GM13977 (cell line): Measurements from ENCODE around the gene CCDC112.

Experiments
- DNase-seq: peaks from one replicate; pipeline ENCODE4 v3.0.0; 2012; ENCODE audit warnings: low spot score
- CTCF ChIP-seq: IDR thresholded peaks from 2 replicates; pipeline ENCODE4 v1.5.1; 2012; ENCODE audit warnings: mild to moderate bottlenecking, control low read depth; ENCODE audit not compliant: insufficient read depth; ENCODE audit errors: extremely low read depth, missing control alignments
- in situ Hi-C: fragments of 300-500 bp; cut with MboI; formaldehyde crosslinking; loops from one replicate; pipeline ENCODE4 v1.12.0; 2022; ENCODE audit warnings: low sequenced_read_pairs, low pct_unique_long_range_greater_than_20kb, mixed read lengths, inconsistent platforms; ENCODE audit not compliant: unreplicated experiment

The CCDC112 gene

GRCh38 chr5:115237066-115237465 is 59.4 kb downstream of the CCDC112 start:
- DNase-seq = no peak
- TF ChIP-seq CTCF = no peak
- in situ Hi-C loops = no loop called here

DNA sequence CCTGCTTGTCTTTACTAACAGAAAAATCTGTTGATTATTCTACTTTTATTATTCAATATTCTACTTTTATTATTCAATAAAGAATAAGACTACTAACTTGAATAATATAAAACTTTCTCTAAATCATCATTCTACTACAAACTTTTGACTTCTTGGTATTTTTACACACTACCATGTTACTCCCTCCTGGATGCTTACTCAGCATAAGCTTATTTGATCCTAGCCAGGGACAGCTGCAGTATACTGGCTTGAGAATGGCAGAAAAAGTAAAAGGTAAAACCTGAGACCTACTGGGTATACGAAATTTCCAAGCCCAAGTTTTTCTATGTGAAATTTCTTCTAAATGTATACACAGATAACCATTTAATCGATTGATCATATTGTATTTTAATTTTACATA is 59.9 kb downstream of the CCDC112 start:
- in situ Hi-C loops = no loop called here
- TF ChIP-seq CTCF = no peak

GRCh38 chr5:115231598-115231997 is 64.9 kb downstream of the CCDC112 start:
- TF ChIP-seq CTCF = no peak
- no peak for DNase-seq
- in situ Hi-C loops = no loop called here

More for the DNA sequence above, 59.9 kb downstream of the CCDC112 start:
- no peak for DNase-seq

DNA sequence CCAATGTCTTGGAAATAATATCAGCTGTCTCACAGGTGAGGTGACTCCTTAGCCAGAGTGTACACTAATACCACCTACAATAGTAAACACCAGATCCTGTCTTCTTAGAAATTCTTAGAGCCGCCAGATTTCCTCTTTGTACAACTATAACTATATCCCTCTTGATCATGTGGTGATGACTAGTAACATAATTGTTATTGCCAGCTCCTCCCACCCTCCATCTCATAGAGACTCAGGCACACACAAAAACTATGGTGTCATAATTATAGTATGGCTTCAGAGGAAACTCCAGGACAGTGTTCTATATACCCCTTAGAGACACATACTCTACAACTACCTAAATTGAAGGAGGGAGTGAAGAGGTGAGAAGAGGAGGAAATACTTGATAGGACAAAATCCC is 66.8 kb downstream of the CCDC112 start:
- in situ Hi-C loops = no loop called here
- no peak for TF ChIP-seq CTCF

DNA sequence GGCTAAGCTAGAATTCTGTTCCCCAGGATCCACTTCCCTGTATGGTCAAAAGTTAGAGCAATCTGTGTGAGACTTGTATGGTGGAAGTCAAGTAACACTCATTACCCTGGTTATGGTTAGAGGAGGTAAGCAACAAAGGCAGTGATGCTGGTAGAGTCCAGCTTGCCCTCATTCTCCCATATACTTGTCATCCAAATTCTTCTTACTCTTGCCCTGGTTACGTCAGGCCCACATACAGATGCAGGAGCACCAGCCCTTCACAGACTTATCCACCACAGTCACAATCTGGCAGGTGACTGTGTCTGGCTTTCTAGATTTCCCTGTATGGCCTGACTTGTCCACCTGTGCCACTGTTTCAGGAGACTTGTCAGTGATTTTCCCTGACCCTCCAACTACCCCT is 69.2 kb downstream of the CCDC112 start:
- in situ Hi-C loops = no loop called here
- TF ChIP-seq CTCF = no peak
- DNase-seq = no peak

More for the DNA sequence above, 66.8 kb downstream of the CCDC112 start:
- DNase-seq = no peak
